Measurements from ENCODE around the gene CTXND2. TPM values are rescaled to one million over a fixed set of nuclear protein-coding genes. Genes with fewer than 3 reads are reported as not detected.

CTXND2 gene
- total and polyA plus RNA-seq, 9 of the 15 experiments (the other 6 are each of a cell fraction or from before 2014, with no cell fraction given): not detected

GRCh38 chr1:150960646-150961045, 73.7 kb downstream of the CTXND2 start:
- Histone ChIP-seq H3K9ac (ENCODE audit: insufficient read depth in 1 of 2, low read depth in 2 of 2, low read length in 2 of 2) (no peak overlapping the region), H3K79me2 (ENCODE audit: control insufficient read depth, insufficient read depth, low read length) (no peaks in the 10 kb centered on the region), H2AFZ (ENCODE audit: low read depth, low read length) (no peak overlapping the region), H3K36me3 (ENCODE audit: control insufficient read depth, insufficient read depth, low read length) (peaks cover 83% of the 10 kb centered on the region), H3K4me3 (no peak overlapping the region), H4K20me1 (replicated peaks; ENCODE audit: control insufficient read depth, insufficient read depth, low read length) (0 out of 2 replicates have a peak, but pooled peaks cover 3% of the 10 kb centered on the region), H3K27me3 (ENCODE audit: control insufficient read depth in 2 of 2, insufficient read depth in 2 of 2, low read length in 2 of 2) (no peaks in the 10 kb centered on the region), H3K4me2 (ENCODE audit: insufficient read depth, low read length) (no peak overlapping the region), H3K9me1 (ENCODE audit: control insufficient read depth, insufficient read depth, low read length) (no peaks in the 10 kb centered on the region), H3K4me1 (replicated peaks in 1 of 2; ENCODE audit: control insufficient read depth in 2 of 2, insufficient read depth in 2 of 2, low read length in 2 of 2) (no peaks in the 10 kb centered on the region; a peak in 1 of 5 replicates), H3K27ac (ENCODE audit: extremely low read depth, low read depth, low read length) (no peak overlapping the region), H3K9me3 (replicated peaks; ENCODE audit: control insufficient read depth, insufficient read depth, low read depth, low read length) (no peaks in the 10 kb centered on the region)
- in situ Hi-C loops (cut with MboI): no loop called here
- no peak for ATAC-seq
- no peak for FAIRE-seq
- BruUV-seq (replicated peaks): TSS peak; percentile 45
- intact Hi-C loops (cut with micrococcal nuclease): no loop called here
- no peak for DNase-seq (ENCODE audit: extremely low read depth in 1 of 4, low spot score in 3 of 4)
- POLR2A ChIA-PET: interaction anchor here (0.6 to 1.1 kb wide), 4 partner anchors 10 to 152 kb away, joined by 3 to 4 read pairs (median 3); partner anchors contain the start of gene CTSK
- 91% methylated on average over 6 of the region's 7 CpGs for WGBS (ENCODE audit: insufficient coverage, low coverage, missing lambda C conversion rate)
- TF ChIP-seq CHD2 (IDR thresholded peaks at IDR 0.05; ENCODE audit: low read depth, low read length): no peak
- peak; percentile 23; the same call in 1 of the 2 replicates for TF ChIP-seq POLR2AphosphoS5 (IDR thresholded peaks at IDR 0.05; ENCODE audit: control insufficient read depth, insufficient read depth, low read depth, low read length)
- TF ChIP-seq TCF3 (CRISPR knock-in tag; IDR thresholded peaks at IDR 0.05): no peak
- CTCF ChIA-PET (ENCODE audit: low intra/inter-chr PET ratio): no interaction called here

DNA sequence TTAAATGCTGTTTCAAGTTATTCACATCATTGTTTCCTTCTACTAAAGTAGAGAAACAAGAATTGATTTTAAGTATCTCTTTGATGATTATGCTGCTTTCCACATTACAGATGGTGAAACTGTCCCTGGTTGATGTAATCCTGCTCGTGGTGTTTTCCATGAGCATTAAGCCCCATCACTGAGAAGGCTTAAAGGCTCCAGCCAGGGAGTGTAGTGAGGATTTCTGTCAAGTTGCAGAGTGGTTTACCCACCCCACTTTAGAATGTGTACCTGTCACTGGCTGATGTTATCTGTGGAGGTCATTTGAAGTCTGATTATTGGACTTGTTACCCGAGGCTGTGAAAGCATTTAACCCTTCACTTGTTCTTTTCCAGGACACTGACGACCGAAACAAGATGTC, 74.8 kb downstream of the CTXND2 start:
- WGBS (ENCODE audit: insufficient coverage, low coverage, missing lambda C conversion rate): 57% methylated on average over 4 of the region's 4 CpGs
- in situ Hi-C loops (cut with MboI): no loop called here

More for the DNA sequence above, 74.8 kb downstream of the CTXND2 start:
- no peak overlapping the region for H3K4me2 ChIP-seq (ENCODE audit: insufficient read depth, low read length)
- DNase-seq (ENCODE audit: extremely low read depth in 1 of 4, low spot score in 3 of 4) (no peak), ATAC-seq (peak; percentile 15), FAIRE-seq (peak; percentile 52)
- H3K27me3 ChIP-seq (ENCODE audit: control insufficient read depth in 2 of 2, insufficient read depth in 2 of 2, low read length in 2 of 2): no peaks in the 10 kb centered on the region
- peaks cover 89% of the 10 kb centered on the region for H3K36me3 ChIP-seq (ENCODE audit: control insufficient read depth, insufficient read depth, low read length)
- no peak overlapping the region for H3K9ac ChIP-seq (ENCODE audit: insufficient read depth in 1 of 2, low read depth in 2 of 2, low read length in 2 of 2)
- H3K4me1 ChIP-seq (replicated peaks in 1 of 2; ENCODE audit: control insufficient read depth in 2 of 2, insufficient read depth in 2 of 2, low read length in 2 of 2): no peaks in the 10 kb centered on the region; a peak in 1 of 5 replicates
- no peak overlapping the region for H3K4me3 ChIP-seq
- TF ChIP-seq ZNF253 (CRISPR knock-in tag; conservative IDR thresholded peaks at IDR 0.05) (no peak), RFX7 (CRISPR knock-in tag; IDR thresholded peaks at IDR 0.05) (no peak), POLR2A (conservative IDR thresholded peaks at IDR 0.05) (peak; percentile 11; the same call in 1 of the 2 replicates)
- H3K27ac ChIP-seq (ENCODE audit: extremely low read depth, low read depth, low read length): no peak overlapping the region
- H3K79me2 ChIP-seq (ENCODE audit: control insufficient read depth, insufficient read depth, low read length): no peaks in the 10 kb centered on the region
- intact Hi-C loops (cut with micrococcal nuclease): no loop called here
- no peaks in the 10 kb centered on the region for H3K9me3 ChIP-seq (replicated peaks; ENCODE audit: control insufficient read depth, insufficient read depth, low read depth, low read length)
- 0 out of 2 replicates have a peak, but pooled peaks cover 6% of the 10 kb centered on the region for H4K20me1 ChIP-seq (replicated peaks; ENCODE audit: control insufficient read depth, insufficient read depth, low read length)
- no TSS peak for BruUV-seq (replicated peaks)
- no peak overlapping the region for H2AFZ ChIP-seq (ENCODE audit: low read depth, low read length)
- no peaks in the 10 kb centered on the region for H3K9me1 ChIP-seq (ENCODE audit: control insufficient read depth, insufficient read depth, low read length)
- CTCF ChIA-PET (ENCODE audit: low intra/inter-chr PET ratio): no interaction called here
- POLR2A ChIA-PET: interaction anchor here (0.7 to 5.6 kb wide), 3 partner anchors 10 to 14 kb away, joined by 5 to 58 read pairs (median 15); partner anchors contain the start of gene CERS2

Other genes with a start within 250 kb of the CTXND2 start
Only the 7 nearest of the 15 such genes appear.
- gene CTSK, start 78.9 kb upstream of the CTXND2 start, total RNA-seq (2014; rRNA removed): 0.53 and 1.2 TPM in 2 replicates
- 0.80 and 0.91 TPM in 2 replicates for gene CTSK, start 78.9 kb upstream of the CTXND2 start, total RNA-seq (2014; rRNA removed; fragmentation: Illumina TruSeq; extraction: Trizol)
- gene CTSK, start 78.9 kb upstream of the CTXND2 start, total RNA-seq (2015; rRNA removed; fragmentation: Illumina TruSeq; extraction: Trizol): 1.1 and 1.3 TPM in 2 replicates
- gene CTSK, start 78.9 kb upstream of the CTXND2 start, total RNA-seq (2021): 1.0 and 1.5 TPM in 2 replicates
- gene CTSK, start 78.9 kb upstream of the CTXND2 start, polyA plus RNA-seq (2011; rRNA removed): 2.5 and 3.9 TPM in 2 replicates
- gene CTSK, start 78.9 kb upstream of the CTXND2 start, polyA plus RNA-seq (2014; fragmentation: Illumina TruSeq; extraction: Trizol): 1.2 and 1.3 TPM in 2 replicates
- gene CTSK, start 78.9 kb upstream of the CTXND2 start, polyA plus RNA-seq (2014; fragmentation: Nextera tagmentation; extraction: Ambion mirVana): 1 to 10 TPM in 1 of 2 experiments, under 1 TPM in 1; 0.84 to 1.3 TPM
- gene CTSK, start 78.9 kb upstream of the CTXND2 start, polyA plus RNA-seq (2014; rRNA removed): 1.0 and 1.6 TPM in 2 replicates
- 22.9 and 26.0 TPM in 2 replicates for gene ARNT, start 10.5 kb upstream of the CTXND2 start, total RNA-seq (2014; rRNA removed)
- gene ARNT, start 10.5 kb upstream of the CTXND2 start, total RNA-seq (2014; rRNA removed; fragmentation: Illumina TruSeq; extraction: Trizol): 25.4 and 33.8 TPM in 2 replicates
- gene ARNT, start 10.5 kb upstream of the CTXND2 start, total RNA-seq (2015; rRNA removed; fragmentation: Illumina TruSeq; extraction: Trizol): 24.1 and 24.5 TPM in 2 replicates
- 28.3 and 29.2 TPM in 2 replicates for gene ARNT, start 10.5 kb upstream of the CTXND2 start, total RNA-seq (2021)
- 40.2 and 41.8 TPM in 2 replicates for gene ARNT, start 10.5 kb upstream of the CTXND2 start, polyA plus RNA-seq (2011; rRNA removed)
- 33.5 and 35.0 TPM in 2 replicates for gene ARNT, start 10.5 kb upstream of the CTXND2 start, polyA plus RNA-seq (2014; fragmentation: Illumina TruSeq; extraction: Trizol)
- 10 to 100 TPM in 1 of 2 experiments, 1 to 10 TPM in 1; 7.4 to 19.9 TPM for gene ARNT, start 10.5 kb upstream of the CTXND2 start, polyA plus RNA-seq (2014; fragmentation: Nextera tagmentation; extraction: Ambion mirVana)
- 21.9 and 23.9 TPM in 2 replicates for gene ARNT, start 10.5 kb upstream of the CTXND2 start, polyA plus RNA-seq (2014; rRNA removed)
- 24.0 and 33.0 TPM in 2 replicates for gene SETDB1, start 39.2 kb downstream of the CTXND2 start, total RNA-seq (2014; rRNA removed)
- 44.5 and 48.9 TPM in 2 replicates for gene SETDB1, start 39.2 kb downstream of the CTXND2 start, total RNA-seq (2014; rRNA removed; fragmentation: Illumina TruSeq; extraction: Trizol)
- 38.0 and 38.2 TPM in 2 replicates for gene SETDB1, start 39.2 kb downstream of the CTXND2 start, total RNA-seq (2015; rRNA removed; fragmentation: Illumina TruSeq; extraction: Trizol)
- 43.8 and 46.3 TPM in 2 replicates for gene SETDB1, start 39.2 kb downstream of the CTXND2 start, total RNA-seq (2021)
- 64.4 and 66.9 TPM in 2 replicates for gene SETDB1, start 39.2 kb downstream of the CTXND2 start, polyA plus RNA-seq (2011; rRNA removed)
- 43.9 and 50.1 TPM in 2 replicates for gene SETDB1, start 39.2 kb downstream of the CTXND2 start, polyA plus RNA-seq (2014; fragmentation: Illumina TruSeq; extraction: Trizol)
- 10 to 100 TPM; 21.5 to 21.8 TPM for gene SETDB1, start 39.2 kb downstream of the CTXND2 start, polyA plus RNA-seq (2014; fragmentation: Nextera tagmentation; extraction: Ambion mirVana)
- gene SETDB1, start 39.2 kb downstream of the CTXND2 start, polyA plus RNA-seq (2014; rRNA removed): 36.3 and 42.0 TPM in 2 replicates
- 103 and 124 TPM in 2 replicates for gene CERS2, start 87.7 kb downstream of the CTXND2 start, total RNA-seq (2014; rRNA removed)
- gene CERS2, start 87.7 kb downstream of the CTXND2 start, total RNA-seq (2014; rRNA removed; fragmentation: Illumina TruSeq; extraction: Trizol): 147 and 163 TPM in 2 replicates
- 127 and 129 TPM in 2 replicates for gene CERS2, start 87.7 kb downstream of the CTXND2 start, total RNA-seq (2015; rRNA removed; fragmentation: Illumina TruSeq; extraction: Trizol)
- gene CERS2, start 87.7 kb downstream of the CTXND2 start, total RNA-seq (2021): 233 and 235 TPM in 2 replicates
- gene CERS2, start 87.7 kb downstream of the CTXND2 start, polyA plus RNA-seq (2011; rRNA removed): 170 and 234 TPM in 2 replicates
- gene CERS2, start 87.7 kb downstream of the CTXND2 start, polyA plus RNA-seq (2014; fragmentation: Illumina TruSeq; extraction: Trizol): 272 and 295 TPM in 2 replicates
- gene CERS2, start 87.7 kb downstream of the CTXND2 start, polyA plus RNA-seq (2014; fragmentation: Nextera tagmentation; extraction: Ambion mirVana): 10 to 100 TPM; 23.4 to 30.0 TPM
- gene CERS2, start 87.7 kb downstream of the CTXND2 start, polyA plus RNA-seq (2014; rRNA removed): 132 and 136 TPM in 2 replicates
- gene ANXA9, start 95.2 kb downstream of the CTXND2 start, total RNA-seq (2014; rRNA removed): 0.36 and 0.49 TPM in 2 replicates
- 0.48 and 0.58 TPM in 2 replicates for gene ANXA9, start 95.2 kb downstream of the CTXND2 start, total RNA-seq (2014; rRNA removed; fragmentation: Illumina TruSeq; extraction: Trizol)
- 0.87 and 1.1 TPM in 2 replicates for gene ANXA9, start 95.2 kb downstream of the CTXND2 start, total RNA-seq (2015; rRNA removed; fragmentation: Illumina TruSeq; extraction: Trizol)
- 0.55 and 0.96 TPM in 2 replicates for gene ANXA9, start 95.2 kb downstream of the CTXND2 start, total RNA-seq (2021)
- 0.88 and 1.6 TPM in 2 replicates for gene ANXA9, start 95.2 kb downstream of the CTXND2 start, polyA plus RNA-seq (2011; rRNA removed)
- gene ANXA9, start 95.2 kb downstream of the CTXND2 start, polyA plus RNA-seq (2014; fragmentation: Illumina TruSeq; extraction: Trizol): 0.79 and 1.1 TPM in 2 replicates
- under 1 TPM; 0.24 to 0.57 TPM for gene ANXA9, start 95.2 kb downstream of the CTXND2 start, polyA plus RNA-seq (2014; fragmentation: Nextera tagmentation; extraction: Ambion mirVana)
- gene ANXA9, start 95.2 kb downstream of the CTXND2 start, polyA plus RNA-seq (2014; rRNA removed): 0.56 and 1.2 TPM in 2 replicates
- 6.0 and 8.2 TPM in 2 replicates for gene MINDY1, start 119.8 kb downstream of the CTXND2 start, total RNA-seq (2014; rRNA removed)
- gene MINDY1, start 119.8 kb downstream of the CTXND2 start, total RNA-seq (2014; rRNA removed; fragmentation: Illumina TruSeq; extraction: Trizol): 5.6 TPM in 2 replicates
- gene MINDY1, start 119.8 kb downstream of the CTXND2 start, total RNA-seq (2015; rRNA removed; fragmentation: Illumina TruSeq; extraction: Trizol): 5.9 and 6.7 TPM in 2 replicates
- gene MINDY1, start 119.8 kb downstream of the CTXND2 start, total RNA-seq (2021): 8.6 and 9.8 TPM in 2 replicates
- 4.3 and 5.4 TPM in 2 replicates for gene MINDY1, start 119.8 kb downstream of the CTXND2 start, polyA plus RNA-seq (2011; rRNA removed)
- 9.1 and 11.0 TPM in 2 replicates for gene MINDY1, start 119.8 kb downstream of the CTXND2 start, polyA plus RNA-seq (2014; fragmentation: Illumina TruSeq; extraction: Trizol)
- gene MINDY1, start 119.8 kb downstream of the CTXND2 start, polyA plus RNA-seq (2014; fragmentation: Nextera tagmentation; extraction: Ambion mirVana): 1 to 10 TPM in 1 of 2 experiments, under 1 TPM in 1; 0.49 to 1.4 TPM
- 6.0 and 6.1 TPM in 2 replicates for gene MINDY1, start 119.8 kb downstream of the CTXND2 start, polyA plus RNA-seq (2014; rRNA removed)
- 20.8 and 24.8 TPM in 2 replicates for gene PRUNE1, start 121.3 kb downstream of the CTXND2 start, total RNA-seq (2014; rRNA removed)
- 23.1 and 25.4 TPM in 2 replicates for gene PRUNE1, start 121.3 kb downstream of the CTXND2 start, total RNA-seq (2014; rRNA removed; fragmentation: Illumina TruSeq; extraction: Trizol)
- 23.2 and 25.4 TPM in 2 replicates for gene PRUNE1, start 121.3 kb downstream of the CTXND2 start, total RNA-seq (2015; rRNA removed; fragmentation: Illumina TruSeq; extraction: Trizol)
- 26.2 and 26.6 TPM in 2 replicates for gene PRUNE1, start 121.3 kb downstream of the CTXND2 start, total RNA-seq (2021)
- 48.3 and 49.9 TPM in 2 replicates for gene PRUNE1, start 121.3 kb downstream of the CTXND2 start, polyA plus RNA-seq (2011; rRNA removed)
- gene PRUNE1, start 121.3 kb downstream of the CTXND2 start, polyA plus RNA-seq (2014; fragmentation: Illumina TruSeq; extraction: Trizol): 33.7 and 43.4 TPM in 2 replicates
- gene PRUNE1, start 121.3 kb downstream of the CTXND2 start, polyA plus RNA-seq (2014; fragmentation: Nextera tagmentation; extraction: Ambion mirVana): 10 to 100 TPM; 16.7 to 27.7 TPM
- 26.2 and 26.7 TPM in 2 replicates for gene PRUNE1, start 121.3 kb downstream of the CTXND2 start, polyA plus RNA-seq (2014; rRNA removed)